ENCODE results near the gene C5orf34.
"Not testable (repeated sequence)": the region's sequence is repeated elsewhere in the genome, so short reads cannot be mapped to it uniquely, and the experiment has no call there.

C5orf34 gene, protein sequence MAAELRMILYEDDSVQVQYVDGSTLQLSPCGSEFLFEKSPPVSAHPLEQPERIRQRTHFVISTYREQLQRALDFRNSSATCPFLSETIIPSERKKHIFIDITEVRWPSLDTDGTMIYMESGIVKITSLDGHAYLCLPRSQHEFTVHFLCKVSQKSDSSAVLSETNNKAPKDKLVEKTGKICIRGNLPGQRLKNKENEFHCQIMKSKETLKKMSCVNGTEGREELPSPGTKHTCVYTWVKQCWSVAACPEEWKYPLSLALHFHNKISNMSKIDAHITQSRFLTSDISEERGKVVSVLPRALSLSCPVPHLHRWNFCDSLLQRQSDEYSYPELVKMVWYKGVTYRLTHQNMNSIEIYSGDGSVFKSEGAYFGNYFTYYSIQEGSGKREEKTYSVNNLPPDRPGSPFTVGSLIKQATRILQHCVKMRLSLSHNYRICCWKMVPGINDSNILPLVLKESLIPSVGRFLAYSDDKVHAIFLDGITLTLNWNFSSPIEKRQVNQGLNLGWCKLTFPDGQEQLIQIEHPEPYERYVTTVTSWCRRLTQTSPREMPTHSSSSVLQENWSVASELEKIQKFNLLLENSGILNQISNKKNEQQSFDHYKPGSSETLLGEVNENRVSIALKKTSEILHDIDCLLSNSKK

DNA sequence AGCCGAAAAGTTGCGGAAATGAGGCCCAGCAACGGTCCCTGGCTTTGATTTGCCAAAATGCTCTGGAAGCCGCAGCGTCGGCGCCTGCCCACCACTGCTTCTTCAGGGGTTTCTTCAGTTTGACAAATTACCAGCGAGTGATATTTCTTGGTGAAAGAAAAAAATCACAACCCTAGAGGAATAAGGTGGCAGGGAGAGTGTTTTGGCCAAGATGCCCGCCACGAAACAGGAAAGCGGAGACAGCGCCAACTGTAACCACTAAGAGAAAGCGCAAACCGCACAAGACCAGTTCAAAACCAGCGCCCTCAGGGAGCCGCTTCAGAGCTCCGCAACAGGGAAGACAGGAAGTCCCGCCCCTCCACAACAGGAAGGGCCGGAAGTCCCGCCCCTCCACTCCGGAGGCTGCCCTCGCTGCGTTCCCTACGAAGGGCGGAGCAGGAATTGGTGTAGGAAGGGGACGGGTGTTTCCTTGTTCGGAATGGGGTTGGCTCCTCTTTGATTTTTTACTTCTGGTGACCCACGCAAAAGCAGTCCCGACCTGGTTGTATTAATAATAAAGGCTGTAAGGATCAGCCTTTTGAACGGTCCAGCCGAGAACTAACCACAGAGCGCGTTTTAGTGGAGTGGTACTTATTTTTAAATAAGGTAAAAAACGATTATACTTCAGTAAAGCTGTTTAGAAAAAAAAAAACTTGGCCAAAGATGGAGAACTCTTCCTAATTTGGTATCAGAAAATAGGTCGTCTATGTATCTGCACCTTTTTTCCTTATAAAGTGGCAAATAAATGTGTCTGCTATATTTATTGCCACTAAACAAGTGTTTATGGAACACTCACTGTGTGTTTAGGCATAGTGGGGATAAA lies at the start of gene C5orf34:
Gene C5orf34, minus strand, starts transcription at position 333 of the 862 bp plus-strand sequence. CDS start 5,809 bp downstream, outside the sequence.
- peak; percentile 97 for DNase-seq

DNA sequence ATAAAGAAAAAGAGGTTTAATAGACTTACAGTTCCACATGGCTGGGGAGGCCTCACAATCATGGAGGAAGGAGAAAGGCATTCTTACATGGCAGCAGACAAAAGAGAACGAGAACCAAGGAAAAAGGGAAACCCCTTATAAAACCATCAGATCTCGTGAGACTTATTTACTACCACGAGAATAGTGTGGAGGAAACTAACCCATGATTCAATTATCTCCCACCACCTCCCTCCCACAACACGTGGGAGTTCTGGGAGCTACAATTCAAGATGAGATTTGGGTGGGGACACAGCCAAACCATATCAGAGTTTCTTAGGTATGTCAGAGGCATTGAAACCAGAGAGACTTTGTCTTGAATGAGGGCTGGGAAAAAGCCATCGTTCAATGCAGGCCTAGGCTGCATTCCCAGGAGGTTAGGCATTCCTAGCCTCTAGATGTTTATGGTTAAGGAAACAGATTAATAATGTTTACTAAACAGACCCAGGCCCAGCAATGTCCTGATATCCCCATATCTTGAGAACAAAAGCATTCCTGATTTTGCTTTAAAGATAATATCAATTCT lies 49.4 kb upstream of the C5orf34 start:
- no peak for DNase-seq

DNA sequence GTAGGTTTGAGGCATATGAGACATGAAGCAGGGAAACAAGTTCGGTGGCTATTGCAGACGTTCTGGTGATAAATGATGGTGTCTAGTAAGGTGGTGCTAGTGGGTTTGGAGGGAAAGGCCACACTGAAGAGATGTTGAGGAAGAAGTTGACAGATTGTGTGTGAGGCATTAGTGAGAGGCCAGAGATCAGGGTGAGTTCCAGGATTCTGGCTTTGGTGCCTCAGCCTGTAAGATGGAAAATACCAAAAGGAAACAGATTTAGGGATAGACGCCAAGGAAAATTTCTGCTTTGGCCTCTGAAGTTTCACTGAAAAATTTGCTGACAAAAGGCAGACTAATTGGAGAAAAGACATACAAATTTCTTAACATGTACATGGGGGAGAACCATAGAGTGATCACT lies 48.4 kb upstream of the C5orf34 start:
- no peak for DNase-seq

DNA sequence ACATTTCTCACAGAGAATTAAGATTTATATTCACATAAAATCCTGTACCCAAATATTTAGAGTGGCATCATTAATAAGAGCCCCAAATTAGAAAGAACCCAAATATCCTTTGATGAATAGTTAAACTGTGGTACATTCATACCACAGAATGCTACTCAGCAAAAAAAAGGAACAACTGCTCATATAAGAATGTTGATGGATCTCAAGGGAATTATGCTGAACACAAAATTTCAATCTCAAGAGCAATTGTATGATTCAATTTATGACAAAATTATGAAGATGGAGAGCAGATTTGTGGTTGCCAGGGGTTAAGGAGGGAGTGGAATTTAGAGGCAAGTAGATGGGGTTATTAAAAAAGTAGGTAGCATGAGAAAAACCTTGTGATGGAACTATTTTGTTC lies 46.4 kb upstream of the C5orf34 start:
- DNase-seq: no peak

DNA sequence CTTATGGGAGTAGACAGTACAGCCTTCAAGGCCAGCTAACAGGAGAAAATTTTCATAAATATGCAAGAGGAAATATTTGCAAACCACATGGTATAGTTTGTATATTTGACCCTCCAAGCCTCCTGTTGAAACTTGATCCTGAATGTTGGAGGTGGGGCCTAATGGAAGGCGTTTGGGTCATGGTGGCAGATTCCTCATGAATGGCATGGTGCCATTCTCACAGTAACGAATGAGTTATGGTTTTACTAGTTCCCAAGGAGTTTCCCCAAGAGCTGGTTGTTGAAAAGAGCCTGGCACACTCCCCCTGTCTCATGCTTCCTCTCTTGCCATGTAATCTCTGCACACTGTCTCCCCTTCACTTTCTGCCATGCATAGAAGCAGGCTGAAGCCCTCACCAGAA lies 45.2 kb upstream of the C5orf34 start:
- no peak for DNase-seq

DNA sequence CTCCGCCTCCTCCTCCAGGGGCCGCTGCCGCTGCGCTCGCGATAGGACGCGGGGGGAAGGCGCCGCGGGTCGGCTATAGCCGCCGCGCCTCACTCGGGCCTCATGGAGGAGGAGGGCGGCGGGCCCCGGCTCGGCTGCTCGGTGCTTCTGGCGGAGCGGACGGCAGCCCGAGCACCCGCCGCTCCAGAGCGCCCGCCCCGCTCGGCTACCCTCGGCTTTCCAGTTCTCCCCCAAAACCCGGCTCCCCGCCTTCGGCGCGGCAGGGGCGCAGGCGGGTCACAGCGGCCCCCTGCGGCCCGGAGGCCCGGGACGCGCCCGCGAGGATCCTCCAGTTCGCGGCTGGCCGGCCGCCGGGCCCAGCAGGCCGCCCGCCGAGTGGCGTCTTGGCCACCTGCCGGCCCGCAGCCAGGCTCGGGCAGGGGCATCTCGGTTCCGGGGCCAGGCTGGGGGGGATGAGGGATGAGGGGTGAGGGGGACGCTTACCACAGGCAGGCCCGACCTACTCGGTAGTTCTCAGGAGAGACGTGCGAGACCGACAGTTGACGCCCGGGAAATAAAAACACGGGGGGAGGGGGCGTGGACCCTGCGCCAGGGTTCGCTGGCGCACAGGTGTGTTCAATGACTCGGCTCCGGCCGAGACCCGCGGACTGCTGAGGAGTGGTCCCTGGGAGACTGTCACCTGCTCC lies 42.1 kb upstream of the C5orf34 start, which contains the start of gene PAIP1:
Gene PAIP1, minus strand, starts transcription at position 221 of the 686 bp plus-strand sequence. CDS start 231 bp downstream, outside the sequence.
- DNase-seq: peak; percentile 89

DNA sequence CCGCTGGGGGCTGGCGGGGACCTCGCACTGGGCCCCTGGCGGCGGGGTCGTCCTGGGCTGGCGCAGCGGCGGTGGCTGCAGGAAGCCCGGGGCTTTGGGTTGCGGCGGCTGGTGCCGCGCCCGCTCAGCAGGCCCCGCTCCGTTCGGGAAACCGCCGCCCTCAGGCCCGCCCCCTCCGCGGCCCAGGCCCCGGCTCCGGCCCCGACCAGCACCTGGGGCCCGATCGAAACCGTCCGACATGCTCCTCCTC lies 41.6 kb upstream of the C5orf34 start:
- DNase-seq: not testable (repeated sequence)

DNA sequence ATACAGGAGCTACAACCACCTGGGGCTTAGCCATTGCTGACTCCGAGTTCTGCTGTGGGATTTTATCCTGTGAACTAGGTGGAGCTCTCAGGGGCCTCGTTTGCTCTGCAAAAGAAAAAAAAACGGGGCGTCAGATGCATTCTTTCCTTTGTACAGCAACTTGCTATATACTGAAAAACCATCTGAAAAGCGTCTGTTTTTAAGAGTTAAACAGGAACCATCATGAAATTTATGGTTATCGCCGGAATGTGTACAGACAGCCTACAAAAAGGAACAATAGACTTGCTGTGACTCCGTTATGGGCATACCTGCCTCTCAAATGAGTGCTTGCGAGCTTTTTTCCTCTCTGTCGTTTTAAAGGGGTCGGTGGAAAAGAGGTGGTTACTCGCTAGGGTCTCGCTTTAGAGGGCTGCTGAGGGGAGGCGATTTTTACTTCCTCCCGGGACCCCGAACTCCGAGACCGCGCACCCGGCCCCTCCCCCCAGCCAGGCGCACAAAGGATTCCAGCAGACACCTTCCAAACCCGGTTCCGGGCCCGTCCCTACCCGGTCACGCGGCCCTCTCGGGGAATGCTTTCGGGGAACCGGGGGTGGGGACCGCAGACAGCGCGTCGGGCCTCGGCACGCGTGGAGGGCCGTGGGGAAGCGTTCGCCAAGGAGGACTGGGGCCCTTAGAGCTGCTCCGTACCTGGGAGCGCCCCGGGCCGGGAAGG lies 41.1 kb upstream of the C5orf34 start:
- peak; percentile 63 for DNase-seq

DNA sequence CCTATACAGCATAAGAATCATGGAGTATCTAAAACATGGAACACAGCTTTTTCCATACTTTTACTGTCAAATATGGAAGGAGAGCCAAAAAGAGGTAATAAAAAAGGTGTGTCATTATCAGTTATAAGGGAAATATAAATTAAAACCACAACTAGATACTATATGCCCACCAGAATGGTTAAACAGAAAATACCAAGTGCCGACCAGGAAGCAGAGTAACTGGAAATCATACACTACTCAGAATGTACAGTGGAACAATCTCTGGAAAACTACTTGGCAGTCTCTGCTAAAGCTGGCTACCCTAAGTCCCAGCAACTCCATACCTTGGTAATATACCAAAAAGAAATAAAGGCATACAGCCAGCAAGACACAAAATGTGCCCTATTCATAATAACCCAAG lies 39.5 kb upstream of the C5orf34 start:
- DNase-seq: no peak

DNA sequence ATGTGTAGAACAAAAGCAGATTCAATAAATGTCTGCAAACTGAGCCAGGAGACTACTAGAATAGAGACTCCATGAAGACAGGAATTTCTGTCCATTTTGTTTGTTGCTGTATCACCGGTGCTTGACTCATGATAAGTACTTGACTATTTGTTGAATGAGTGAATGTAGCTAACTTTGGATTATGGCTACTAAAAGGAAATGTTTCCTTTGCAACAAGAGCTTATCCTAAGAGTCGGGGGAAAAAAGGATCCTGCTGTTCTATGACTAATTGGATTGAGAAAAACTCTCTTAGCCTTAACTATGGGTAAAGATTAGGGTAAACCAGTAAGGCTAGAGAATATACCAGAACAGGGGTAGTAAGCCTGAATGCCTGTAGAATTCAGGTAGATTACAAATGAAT lies 38.4 kb upstream of the C5orf34 start:
- DNase-seq: no peak

DNA sequence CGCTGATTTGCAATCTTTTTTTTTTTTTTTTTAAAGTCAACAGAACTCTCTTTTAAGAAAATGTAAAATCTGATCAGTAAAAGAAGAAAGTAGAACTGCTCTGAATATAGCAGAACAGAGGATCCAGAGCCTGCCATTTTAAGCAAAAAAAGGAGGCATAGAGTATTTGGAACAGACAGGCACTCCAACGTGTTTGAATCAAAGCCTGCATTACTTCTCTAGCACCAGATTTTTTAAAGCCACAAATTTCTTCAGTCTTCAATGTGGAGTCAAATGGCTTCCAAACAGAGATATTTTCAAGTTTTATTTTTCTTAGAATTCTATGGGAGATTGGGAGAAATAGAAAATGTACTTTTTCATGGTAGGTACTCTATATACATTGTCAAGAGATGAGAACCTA lies 36.8 kb upstream of the C5orf34 start:
- DNase-seq: no peak

DNA sequence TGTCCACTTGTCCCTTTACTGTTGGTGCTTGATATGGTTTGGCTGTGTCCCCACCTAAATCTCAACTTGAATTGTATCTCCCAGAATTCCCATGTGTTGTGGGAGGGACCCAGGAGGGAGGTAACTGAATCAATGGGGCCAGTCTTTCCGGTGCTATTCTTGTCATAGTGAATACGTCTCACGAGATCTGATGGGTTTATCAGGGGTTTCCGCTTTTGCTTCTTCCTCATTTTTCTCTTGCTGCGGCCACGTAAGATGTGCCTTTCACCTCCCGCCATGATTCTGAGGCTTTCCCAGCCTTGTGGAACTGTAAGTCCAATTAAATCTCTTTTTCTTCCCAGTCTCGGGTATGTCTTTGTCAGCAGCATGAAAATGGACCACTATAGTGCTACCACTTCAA lies 34.3 kb upstream of the C5orf34 start:
- not testable (repeated sequence) for DNase-seq

DNA sequence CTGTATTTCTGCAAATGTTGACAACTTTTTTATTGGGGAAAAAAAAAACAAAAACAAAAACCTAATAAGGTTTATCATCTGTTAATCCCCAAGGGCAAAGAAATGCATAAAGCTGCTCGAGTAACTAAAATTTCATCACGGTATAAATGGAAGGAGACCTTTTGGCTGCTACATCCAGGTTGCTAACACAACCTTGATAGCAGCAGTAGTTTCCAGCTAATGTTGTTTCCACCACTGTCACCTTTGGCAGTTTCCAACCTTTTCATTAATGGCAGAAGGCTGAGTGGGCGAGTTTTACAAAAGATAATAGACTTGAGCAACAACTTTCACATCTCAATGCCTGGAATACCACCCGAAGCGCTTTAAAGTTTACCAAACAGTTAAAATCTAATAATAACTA lies 33.4 kb upstream of the C5orf34 start:
- DNase-seq: no peak

DNA sequence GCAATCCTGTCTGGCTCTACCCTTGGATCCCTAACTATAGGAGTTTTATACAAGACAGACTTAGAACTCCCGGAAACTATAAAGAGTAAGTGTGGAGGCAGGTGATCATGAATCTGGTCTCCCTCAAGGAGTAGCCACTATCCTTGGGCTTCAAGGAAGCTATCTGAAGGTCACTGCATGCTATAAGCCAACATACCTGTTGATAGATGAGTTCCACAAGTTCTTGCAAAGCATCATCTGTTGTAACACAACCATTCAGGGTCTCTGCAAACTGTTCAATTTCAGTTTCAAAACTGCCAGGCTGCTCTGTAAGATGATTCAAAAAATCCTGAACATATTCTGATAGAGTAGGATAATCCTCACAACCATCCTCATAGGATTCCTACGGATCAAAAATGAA lies 32.6 kb upstream of the C5orf34 start:
- DNase-seq: no peak

DNA sequence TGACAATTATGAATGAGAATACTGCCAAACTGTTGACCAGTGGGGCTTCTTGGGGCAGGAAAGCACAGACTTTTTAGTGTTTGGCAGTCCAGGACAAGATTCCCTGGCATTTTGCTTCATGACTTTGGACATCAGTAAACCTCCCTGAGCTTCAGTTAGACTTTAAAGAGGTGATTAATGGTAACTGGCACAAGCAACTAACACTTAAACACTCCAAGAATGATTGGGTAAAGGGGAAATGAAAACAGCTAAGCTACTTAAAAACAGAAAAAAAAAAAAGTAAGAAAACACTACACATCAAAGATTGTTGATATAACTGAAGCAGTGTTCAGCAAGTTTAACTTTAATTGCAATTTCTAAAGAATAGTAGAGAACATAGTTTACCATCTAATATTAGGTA lies 28.5 kb upstream of the C5orf34 start:
- DNase-seq: no peak

DNA sequence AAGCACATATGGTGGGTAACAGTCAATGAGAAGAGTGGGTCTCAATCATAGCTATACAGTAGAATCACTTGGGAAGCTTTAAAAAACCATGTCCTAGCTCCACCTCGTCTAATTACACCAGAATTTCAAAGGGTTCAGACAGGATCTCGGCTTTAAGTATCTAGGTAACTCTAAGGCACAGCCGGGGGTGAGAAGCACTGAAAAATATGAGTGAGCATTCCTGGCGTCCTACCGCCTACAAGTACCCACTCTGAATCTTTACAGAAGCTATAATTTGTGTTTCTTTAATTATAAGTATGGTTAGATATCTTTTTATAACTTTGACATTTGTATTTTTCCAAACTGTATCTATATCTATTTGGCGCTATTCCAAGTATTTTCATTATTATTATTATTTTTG lies 25.8 kb upstream of the C5orf34 start:
- no peak for DNase-seq

DNA sequence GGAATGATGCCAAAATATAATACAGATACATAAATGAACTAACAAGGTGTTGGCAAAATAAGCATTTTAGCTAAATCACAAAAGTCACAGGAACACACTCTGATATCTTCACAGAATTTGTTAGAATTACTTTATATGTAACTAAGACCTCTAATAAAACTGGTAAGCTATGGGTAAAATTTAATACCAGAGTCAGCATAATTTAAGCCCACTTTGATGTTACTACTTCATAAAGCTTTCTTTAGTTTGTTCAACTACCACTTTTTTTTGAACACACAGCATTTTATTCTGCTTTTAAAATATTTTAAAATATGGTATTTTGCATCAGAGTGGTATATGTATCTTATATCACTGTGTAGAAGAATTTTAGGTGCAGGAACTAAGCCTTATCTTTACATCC lies 22.0 kb upstream of the C5orf34 start:
- DNase-seq: no peak

DNA sequence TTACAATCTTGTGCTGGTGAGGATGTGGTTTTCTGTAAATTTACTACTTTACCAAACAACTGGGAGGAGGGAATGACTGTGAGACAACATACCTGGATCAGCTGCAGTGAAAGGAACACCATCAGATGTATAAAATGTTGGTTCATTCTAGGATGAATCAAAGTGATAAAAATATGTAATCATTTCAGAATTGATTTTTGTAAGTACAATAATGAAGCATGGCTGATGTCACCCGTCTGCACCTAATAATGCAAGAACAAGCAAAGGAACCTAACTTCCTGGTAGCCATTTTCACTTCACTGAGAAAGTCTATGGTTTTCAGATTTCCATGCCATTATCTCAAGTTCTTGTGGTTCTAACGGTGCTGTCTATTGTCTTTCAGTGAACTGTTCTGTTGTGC lies 18.7 kb upstream of the C5orf34 start:
- peak; percentile 20 for DNase-seq

DNA sequence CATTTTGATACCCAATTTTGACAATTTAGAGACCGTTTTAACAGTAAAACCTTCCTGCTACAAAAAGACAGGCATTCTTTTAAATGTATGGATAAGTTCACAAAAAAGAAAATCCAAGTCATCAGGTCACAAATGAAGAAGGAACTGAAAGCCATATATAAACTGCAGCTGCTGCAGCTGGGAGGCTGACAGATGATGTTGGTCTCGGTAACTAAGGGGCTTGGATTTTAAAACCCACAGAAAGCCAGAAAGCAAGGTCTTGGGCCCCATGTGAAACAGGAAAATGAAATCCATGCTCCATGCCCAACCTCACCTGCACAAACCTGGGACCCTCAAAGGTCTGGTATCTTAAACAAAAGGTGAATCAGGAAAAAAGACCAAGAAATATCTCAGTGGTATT lies 15.7 kb upstream of the C5orf34 start:
- DNase-seq: no peak

DNA sequence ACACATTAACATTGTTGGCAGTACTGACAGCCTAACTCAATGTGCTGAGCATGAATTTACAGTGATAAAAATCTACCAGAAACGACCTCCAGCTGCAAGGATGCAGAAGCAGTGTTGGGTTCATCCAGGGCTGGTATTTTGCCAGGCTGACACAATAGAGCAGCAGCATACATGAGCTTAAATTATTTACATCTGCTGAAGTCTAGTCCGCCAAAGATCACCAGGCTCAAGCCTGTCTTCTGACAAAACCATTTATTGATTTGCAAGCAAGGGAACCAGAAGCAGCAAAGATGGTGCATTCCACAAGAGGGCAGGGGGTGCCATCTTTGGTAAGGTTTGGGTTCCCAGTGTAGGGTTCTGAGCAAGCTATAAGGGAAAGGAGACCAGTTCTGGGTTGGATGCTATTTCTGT lies 8.7 kb upstream of the C5orf34 start:
- no peak for DNase-seq

DNA sequence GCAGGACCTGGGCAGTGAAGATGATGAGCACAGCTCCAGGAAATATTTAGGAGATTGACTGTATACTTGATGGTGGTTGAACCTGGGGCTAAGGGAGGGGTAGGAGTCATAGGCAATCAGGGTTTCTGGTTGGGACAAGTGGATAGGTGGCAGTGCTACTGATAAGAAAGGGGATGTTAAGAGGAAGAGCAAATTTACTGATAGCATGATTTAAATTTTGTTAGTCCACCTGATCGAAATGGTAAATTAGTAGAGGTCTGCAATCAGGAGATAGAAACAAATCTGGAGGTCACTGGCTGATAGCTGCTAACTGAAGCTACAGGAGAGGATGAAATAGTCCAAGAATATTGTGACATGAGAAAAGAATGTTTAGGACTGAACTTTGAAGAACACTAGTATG lies 5.7 kb upstream of the C5orf34 start:
- DNase-seq: no peak

DNA sequence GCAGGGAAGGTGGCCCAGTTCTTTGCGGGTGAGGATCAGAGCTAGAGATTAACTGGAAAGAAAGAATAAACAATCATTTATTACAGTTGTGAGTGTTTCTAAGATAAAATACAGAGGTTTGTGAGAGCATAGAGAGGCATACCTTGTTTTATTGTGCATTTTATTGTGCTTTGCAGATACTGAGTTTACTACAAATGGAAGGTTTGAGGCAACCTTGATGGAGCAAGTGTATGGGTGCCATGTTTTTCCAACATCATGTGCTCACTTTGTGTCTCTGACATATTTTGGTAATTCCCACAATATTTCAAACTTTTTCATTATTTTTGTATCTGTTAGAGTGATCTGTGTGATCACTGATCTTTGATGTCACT lies 715 bp upstream of the C5orf34 start:
- DNase-seq: no peak

Measured in activated CD4-positive, alpha-beta T cell treated with anti-CD3 and anti-CD28 coated beads, Interleukin-2, Interleukin-6, amounts not matched to agents 100 ng/mL and 50 ng/mL, durations not matched to agents 16 hours and 8 hours (primary cell).